ENCODE measurements around the gene ZNF76.
"Not testable (repeated sequence)": the region's sequence is repeated elsewhere in the genome, so short reads cannot be mapped to it uniquely, and the experiment has no call there.

The ZNF76 gene

DNA sequence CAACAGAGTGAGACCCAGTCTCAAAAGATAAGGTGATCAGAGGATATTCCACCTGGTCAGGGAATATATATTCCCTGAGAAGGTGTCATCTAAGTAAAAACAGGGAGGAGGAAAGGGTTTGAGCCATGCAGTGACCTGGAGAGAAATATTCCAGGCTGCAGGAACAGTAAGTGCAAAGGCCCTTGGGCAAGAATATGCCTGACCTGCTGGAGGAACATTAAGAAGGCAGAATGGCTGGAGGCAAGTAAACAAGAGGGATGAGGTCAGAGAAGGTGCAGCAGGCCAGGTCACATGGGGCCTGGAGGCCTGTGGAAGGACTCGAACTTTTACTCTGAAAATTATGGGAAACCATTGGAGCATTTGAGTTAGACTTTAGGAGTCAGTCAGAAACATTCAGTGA lies 44.8 kb downstream of the ZNF76 start:
- DNase-seq, result no peak

DNA sequence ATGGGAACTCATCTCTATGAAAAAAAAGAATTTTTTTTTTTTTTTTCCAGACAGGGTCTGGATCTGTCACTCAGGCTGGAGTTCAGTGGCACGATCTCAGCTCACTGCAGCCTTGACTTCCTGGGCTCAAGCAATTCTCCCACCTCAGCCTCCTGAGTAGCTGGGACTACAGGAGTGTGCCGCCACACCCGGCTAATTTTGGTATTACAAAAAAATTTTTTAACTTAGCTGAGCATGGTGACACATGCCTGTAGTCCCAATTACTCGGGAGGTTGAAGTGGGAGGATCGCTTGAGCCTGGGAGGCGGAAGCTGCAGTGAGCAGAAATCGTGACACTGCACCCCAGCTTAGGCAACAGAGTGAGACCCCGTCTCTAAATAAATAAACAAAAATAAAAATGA lies 45.6 kb downstream of the ZNF76 start:
- DNase-seq, result no peak

DNA sequence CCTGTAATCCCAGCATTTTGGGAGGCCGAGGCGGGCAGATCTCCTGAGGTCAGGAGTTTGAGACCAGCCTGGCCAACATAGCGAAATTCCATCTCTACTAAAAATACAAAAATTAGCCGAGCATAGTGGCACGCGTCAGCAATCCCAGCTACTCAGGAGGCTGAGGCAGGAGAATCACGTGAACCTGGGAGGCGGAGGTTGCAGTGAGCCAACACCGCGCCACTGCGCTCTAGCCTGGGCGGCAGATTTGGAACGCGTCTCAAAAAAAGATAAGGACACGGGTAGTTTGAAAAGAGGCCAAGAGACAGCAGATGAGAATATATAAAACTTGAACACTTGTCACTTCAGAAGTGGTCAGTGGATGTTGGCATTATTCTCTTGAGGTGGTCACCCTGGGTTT lies 47.6 kb downstream of the ZNF76 start:
- DNase-seq, result not testable (repeated sequence)

DNA sequence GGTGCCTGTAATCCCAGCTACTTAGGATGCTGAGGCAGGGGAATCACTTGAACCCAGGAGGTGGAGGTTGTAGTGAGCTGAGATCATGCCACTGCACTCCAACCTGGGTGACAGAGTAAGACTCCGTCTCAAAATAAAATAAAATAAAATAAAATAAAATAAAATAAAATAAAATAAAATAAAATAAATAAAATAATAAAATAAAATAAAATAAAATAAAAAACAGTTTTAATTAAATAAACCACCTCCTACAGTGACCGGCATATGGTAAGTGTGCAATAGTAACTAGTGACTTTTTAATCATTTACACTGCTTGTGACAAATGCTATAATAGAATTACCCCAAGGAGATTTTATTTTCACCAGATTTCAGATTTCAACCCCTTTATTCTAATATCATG lies 49.0 kb downstream of the ZNF76 start:
- DNase-seq, result not testable (repeated sequence)

DNA sequence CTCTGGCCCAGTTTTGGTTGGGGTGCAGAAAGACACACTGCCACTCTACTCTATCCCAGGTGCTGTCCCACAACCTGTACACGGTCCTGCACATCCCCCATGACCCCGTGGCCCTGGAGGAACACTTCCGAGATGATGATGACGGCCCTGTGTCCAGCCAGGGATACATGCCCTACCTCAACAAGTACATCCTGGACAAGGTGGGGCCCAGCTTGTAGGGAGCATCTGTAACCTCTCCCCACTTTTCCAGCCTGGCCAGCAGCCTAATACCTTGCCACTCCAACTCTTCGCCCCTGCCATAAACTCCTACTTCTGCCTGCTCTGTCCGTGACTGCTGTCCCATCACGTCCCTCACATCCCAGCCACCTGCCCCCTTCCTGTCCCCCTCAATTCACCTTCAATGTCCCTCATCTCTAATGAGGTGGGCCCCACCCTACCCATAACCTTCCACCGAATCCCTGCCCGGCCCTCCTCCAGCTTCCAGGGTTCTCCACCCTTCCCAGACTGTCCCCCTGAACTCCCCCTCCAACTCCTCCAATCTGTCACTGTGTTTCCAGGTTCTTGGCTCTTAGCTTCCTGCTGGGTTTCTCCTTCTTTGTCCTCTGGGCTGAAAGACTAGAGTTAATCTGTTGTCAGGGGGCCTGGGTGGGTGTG lies 50.2 kb downstream of the ZNF76 start:
- no peak for DNase-seq

DNA sequence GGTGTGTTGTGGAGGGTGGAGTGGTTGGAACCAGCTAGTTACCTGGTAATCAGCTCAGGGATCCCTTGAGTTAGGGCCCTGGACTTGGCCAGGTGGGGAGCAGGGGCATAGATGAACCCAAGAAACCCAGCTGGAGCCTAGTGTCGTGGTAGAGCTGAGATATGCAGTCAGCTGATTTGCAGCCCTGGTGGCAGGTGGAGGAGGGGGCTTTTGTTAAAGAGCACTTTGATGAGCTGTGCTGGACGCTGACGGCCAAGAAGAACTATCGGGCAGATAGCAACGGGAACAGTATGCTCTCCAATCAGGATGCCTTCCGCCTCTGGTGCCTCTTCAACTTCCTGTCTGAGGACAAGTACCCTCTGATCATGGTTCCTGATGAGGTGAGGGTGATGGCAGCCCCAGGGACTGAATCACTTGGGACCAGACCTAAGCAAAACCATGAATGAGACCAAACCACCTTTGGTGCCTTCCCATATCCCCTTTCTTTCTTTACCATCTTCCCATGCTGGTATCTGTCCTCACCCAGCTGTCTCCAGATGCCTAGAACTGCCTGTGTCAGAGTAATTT lies 50.8 kb downstream of the ZNF76 start:
- DNase-seq, result no peak

DNA sequence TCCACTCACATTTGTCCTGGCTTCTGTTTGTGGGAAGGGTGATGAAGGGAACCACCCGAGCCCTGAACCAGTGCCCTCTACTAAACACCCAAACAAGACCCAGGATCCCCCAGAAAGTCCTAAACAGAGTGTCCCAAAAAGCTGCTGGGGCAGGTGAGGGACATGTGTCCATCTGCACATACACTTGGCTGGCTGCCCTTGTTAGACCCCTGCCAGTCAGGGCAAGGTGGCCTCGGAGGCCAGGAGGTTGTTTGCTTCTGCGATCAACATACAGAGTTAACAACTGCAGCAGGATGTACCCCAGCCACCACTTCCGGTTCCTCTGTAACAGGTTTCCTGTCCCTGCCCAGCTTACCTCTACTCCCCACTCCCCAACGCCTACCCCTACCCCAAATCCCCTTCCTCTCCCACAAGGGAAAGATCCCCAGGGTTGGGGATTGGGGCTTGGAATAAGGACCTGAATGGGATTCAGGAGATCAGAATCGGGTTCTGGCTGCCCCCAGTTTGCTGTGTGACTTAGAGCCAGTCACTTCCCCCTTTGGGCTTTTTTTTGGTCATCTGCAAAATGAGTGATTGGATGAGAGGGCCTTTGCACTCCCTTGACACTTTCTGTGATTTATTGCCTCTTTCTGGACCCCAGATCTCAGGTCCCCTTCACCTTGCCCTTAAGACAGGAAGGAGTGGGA lies 52.0 kb downstream of the ZNF76 start:
- DNase-seq, result no peak

DNA sequence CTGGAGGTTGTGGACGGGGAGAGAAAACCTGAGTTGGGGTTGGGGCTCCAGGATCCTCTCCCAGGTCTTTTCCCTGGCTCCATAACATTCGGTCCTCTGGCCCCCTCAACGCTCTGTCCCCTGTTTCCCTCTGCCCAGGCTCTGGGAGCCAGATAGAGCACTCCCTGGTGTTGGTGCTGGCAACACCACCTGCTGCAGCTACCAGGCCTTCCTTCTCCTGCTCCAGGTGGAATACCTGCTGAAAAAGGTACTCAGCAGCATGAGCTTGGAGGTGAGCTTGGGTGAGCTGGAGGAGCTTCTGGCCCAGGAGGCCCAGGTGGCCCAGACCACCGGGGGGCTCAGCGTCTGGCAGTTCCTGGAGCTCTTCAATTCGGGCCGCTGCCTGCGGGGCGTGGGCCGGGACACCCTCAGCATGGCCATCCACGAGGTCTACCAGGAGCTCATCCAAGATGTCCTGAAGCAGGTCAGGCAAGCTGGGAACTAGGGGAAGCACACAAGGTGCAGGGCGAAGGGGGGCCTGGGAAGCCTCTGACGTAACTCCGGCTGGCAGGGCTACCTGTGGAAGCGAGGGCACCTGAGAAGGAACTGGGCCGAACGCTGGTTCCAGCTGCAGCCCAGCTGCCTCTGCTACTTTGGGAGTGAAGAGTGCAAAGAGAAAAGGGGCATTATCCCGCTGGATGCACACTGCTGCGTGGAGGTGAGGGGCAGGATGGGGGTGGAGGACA lies 52.7 kb downstream of the ZNF76 start:
- DNase-seq, result no peak

DNA sequence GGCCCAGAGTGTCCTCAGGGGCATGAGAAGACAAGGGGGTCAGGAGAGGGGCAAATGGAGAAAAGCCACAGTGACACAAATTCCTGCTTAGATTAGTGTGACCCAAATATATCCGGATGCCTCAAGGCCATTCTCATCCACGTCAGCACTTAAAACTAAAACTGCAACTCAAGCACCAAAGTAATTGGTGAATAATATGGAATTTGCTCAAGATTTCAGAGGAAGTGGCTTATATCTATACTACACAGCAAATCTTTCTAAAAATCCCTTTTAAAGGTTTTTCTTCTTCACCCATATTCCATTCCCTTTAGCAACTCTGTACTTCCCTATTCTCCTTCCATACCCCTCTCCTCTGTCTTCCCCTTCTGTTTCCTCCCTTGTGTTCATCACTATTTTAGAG lies 53.3 kb downstream of the ZNF76 start:
- no peak for DNase-seq

DNA sequence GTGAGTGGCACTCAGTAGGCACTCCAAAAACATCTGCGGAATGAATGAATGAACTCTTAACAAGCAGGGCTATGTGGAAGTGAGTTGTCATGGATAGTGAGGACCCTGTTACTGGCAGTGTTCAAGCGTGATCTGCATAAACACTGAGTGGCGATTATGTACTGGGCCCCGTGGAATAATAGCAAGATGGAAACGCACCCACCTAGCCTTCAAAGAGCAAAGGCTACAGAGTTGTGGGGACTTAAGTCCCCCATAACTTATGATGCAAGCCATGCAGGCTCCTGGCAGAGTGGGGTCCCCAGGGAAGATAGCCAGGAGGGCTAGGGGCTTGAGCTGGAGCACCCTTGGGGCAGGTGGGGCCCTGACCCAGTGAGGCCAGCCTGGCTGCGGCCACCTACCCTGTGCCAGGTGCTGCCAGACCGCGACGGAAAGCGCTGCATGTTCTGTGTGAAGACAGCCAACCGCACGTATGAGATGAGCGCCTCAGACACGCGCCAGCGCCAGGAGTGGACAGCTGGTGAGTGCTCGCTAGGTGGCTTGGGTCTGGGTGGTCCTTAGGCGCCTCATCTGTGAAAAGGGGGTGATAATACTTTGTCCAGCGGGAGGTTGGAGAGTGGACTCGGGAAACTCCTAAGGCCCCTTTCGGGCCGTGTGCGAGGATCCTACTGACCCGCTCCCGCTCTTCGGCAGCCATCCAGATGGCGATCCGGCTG lies 58.1 kb downstream of the ZNF76 start:
- peak; percentile 75 for DNase-seq

DNA sequence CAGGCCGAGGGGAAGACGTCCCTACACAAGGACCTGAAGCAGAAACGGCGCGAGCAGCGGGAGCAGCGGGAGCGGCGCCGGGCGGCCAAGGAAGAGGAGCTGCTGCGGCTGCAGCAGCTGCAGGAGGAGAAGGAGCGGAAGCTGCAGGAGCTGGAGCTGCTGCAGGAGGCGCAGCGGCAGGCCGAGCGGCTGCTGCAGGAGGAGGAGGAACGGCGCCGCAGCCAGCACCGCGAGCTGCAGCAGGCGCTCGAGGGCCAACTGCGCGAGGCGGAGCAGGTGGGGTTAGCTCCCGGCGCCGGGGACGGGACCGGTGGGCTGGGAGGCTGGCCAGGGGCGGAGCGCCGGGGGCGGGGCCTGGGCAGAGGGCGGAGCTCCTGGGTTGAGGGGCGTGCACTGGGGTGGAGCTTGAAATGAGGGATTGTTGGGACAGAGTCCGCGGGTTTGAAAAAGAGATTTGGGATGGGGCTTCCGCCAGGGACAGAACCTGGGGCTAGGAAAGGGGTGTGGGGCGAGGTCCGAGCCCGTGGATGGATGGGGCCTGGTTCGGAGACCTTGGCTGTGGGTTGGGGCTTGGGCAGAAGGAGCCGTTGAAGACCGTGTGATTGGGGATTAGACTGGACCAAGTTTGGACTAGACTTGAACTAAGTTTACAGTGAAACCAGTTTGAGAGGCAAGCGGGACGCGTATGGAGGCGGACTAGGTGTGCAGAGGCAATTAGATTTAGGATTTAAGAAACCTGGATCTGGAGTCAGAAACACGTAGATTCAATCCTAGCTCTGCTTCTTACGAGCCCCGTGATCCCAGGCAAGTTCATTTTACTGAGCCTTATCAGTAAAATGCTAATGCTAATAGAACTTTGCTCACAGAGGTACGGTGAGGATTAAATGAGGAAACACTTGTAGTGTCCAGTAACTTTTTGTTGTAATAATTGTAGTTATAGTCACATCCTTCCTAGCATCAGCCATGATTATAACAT lies 58.9 kb downstream of the ZNF76 start:
- DNase-seq, result peak; percentile 89

DNA sequence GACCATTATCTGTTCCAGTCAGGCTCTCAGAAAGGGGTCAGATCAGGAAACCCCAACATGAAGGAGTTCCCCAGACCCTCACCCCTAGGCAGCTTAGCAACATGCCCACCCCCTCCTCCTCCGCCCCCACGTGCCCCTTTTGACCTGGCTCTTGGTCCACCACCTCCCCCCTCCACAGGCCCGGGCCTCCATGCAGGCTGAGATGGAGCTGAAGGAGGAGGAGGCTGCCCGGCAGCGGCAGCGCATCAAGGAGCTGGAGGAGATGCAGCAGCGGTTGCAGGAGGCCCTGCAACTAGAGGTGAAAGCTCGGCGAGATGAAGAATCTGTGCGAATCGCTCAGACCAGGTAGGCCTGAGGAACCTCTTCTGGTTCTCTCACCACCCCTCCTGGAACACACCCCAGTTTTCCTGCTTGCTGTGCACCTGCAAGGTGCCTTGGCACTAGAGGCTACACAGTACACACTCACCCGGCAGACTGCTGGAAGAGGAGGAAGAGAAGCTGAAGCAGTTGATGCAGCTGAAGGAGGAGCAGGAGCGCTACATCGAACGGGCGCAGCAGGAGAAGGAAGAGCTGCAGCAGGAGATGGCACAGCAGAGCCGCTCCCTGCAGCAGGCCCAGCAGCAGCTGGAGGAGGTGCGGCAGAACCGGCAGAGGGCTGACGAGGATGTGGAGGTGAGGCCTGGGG lies 60.0 kb downstream of the ZNF76 start:
- DNase-seq, result no peak

DNA sequence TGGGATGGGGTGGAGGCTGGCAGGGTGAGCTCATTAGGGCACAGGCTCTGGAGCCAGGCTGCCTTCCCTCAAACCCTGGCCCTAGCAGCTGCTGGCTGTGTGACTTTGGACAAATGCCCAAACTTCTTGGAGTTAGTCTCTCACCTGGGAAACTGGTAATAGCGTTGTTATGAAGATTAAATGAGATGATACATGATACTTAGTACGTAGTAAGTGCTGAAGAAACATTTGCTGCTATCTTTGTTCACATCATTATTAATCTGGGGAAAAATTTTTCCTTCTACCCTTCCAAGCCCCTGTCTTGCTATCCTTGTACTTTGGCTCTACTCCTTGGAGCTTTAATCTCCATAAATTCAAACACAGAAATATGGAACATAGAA lies 60.5 kb downstream of the ZNF76 start:
- DNase-seq, result no peak

DNA sequence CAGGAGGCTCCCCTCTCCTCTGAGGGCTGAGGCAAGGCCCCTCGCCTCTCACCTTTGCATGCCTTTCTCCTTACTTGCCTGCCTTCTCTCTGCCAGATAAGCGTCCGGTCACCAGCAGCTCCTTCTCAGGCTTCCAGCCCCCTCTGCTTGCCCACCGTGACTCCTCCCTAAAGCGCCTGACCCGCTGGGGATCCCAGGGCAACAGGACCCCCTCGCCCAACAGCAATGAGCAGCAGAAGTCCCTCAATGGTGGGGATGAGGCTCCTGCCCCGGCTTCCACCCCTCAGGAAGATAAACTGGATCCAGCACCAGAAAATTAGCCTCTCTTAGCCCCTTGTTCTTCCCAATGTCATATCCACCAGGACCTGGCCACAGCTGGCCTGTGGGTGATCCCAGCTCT lies 61.6 kb downstream of the ZNF76 start:
- DNase-seq, result no peak

DNA sequence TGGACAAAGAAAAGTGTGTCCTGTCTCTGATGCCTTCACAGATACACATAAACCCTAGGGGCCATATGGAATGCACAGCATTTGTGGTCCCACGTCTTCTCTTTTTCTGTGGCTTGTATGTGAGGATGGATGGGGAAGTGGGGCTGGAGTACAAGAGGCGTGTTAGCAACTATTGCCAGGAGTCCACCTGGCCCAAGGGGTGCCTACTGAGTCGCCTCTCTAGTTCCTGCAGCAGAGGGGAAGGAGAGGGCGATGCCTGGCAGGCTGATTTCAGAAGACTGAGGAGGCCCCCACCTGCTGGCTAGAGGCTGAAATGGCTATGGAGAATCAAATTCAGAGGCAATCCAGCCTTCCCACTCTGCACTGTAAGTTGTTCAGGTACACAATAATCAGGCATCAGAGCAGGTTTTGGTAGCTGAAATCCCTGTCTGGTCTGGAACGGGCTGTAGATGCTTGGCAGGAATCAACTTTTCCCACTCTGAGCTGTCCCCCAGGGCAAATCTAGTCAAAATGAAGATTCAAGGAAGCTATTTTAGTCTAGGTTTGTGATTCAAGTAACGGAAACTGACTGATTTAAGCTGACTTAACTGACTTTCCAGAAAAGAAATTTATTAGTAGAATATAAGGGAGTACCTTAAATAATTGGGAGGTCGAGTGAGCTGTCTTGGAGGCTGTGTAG lies 68.0 kb downstream of the ZNF76 start:
- DNase-seq, result peak; percentile 72

DNA sequence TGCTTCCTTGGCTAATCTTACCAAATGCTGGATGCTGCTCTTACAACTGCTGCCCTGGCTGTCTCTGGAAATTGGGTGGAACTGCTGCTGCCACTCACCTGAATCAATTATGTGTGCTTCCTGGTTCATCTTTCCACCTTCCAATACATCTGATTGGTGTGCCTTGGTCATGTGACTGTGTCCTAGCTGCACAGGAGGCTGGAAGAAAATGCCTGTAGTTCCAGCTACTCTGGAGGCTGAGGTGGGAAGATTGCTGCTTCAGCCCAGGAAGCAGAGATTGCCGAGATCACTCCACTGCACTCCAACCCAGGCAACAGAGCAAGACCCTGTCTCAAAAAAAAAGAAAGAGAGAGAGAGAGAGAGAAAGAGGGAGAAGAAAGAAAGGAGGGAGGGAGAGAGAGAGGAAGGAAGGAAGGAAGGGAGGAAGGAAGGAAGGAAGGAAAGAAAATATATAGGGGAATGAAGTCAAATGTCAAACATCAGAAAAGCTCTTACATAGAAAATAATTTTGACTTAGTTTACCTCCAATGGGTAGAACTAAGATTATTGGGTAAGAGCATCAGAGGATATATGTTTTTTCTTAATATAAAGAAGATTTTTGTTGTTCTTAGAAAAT lies 68.7 kb downstream of the ZNF76 start:
- peak; percentile 47 for DNase-seq

DNA sequence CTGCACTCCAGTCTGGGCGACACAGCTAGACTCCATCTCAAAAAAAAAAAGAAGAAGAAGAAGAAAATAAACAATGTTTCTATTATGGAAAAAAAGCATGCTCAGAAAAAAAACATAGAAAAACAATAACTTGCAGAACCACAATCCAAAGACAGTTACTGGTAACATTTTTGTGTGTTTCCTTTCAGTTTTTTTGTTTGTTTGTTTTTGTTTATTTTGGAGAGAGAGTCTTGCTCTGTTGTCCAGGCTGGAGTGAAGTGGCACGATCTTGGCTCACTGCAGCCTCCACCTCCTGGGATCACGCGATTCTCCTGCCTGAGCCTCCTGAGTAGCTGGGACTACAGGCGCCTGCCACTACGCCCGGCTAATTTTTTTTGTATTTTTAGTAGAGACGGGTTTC lies 69.4 kb downstream of the ZNF76 start:
- not testable (repeated sequence) for DNase-seq

DNA sequence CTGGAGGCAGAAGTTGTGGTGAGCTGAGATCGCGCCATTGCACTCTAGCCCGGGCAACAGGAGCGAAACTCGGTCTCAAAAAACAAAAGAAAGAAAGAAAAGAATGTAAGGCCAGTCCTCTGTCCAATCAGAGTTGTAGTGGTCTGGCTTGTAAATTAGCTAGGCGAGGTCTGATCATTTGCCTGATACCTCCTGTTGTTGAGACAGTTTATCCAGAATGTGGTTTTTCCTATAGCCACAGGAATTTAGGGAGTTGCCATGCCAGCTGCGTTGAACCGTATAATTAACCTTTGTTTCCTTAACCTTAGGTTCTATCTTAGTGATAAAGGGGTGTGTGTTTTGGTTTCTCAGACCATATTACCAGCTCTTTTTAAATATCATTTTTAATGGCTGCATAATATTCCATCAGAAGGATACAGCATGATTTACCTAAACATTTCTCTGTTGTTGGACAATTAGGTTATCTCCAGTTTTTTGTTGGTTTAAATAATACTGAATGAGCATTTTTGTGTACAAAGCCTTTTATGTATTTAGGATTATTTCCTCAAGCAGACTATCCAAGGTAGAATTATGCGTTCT lies 71.1 kb downstream of the ZNF76 start:
- no peak for DNase-seq

DNA sequence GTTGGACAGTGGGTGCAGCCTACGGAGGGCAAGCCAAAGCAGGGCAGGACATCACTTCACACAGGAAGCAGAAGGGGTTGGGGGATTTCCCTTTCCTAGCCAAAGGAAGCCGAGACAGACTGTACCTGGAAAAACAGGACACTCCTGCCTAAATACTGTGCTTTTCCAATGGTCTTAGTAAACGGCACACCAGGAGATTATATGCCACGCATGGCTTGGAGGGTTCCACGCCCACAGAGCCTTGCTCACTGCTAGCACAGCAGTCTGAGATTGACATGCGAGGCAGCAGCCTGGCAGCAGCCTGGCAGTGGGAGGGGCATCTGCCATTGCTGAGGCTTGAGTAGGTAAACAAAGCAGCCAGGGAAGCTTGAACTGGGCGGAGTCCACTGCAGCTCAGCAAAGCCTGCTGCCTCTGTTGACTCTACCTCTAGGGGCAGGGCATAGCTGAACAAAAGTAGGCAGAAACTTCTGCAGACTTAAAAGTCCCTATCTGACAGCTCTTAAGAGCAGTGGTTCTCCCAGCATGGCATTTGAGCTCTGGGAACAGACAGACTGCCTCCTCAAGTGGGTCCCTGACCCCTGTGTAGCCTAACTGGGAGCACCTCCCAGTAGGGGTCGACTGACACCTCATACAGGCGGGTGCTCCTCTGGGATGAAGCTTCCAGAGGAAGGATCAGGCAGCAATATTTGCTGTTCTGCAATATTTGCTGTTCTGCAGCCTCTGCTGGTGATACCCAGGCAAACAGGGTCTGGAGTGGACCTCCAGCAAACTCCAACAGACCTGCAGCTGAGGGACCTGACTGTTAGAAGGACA lies 72.7 kb downstream of the ZNF76 start:
- peak; percentile 89 for DNase-seq
